K562 (cell line): ENCODE data around the gene UBE2O.

Experiments
- CAMTA2 ChIP-seq: fragments of 250-450 bp; sonication (Bioruptor Pico); conservative IDR thresholded peaks from 2 replicates; pipeline ENCODE4 v1.5.1; 2022
- EGR1 ChIP-seq: fragments of 450-650 bp; conservative IDR thresholded peaks from 2 replicates; pipeline ENCODE4 v1.6.1; 2017; ENCODE audit warnings: mild to moderate bottlenecking
- HDAC2 ChIP-seq: fragments of 450-650 bp; IDR thresholded peaks from 2 replicates; pipeline ENCODE4 v1.6.1; 2016; ENCODE audit warnings: mild to moderate bottlenecking
- NR2C2 ChIP-seq, 2 experiments: fragments of 200-800 bp in 1 of 2; sonication (Bioruptor generic) in 1 of 2; sonication (generic) in 1 of 2; formaldehyde crosslinking in 1 of 2; IDR thresholded peaks; 2 replicates each; pipeline versions ENCODE4 v1.6.1 to v1.8.0; 2016 to 2022; ENCODE audit warnings: mild to moderate bottlenecking in 1 of 2, missing compliant biosample characterization in 1 of 2, missing genetic modification characterization in 1 of 2, missing genetic modification reagents in 1 of 2
- NR3C1 ChIP-seq: sonication (generic); formaldehyde crosslinking; IDR thresholded peaks from 2 replicates; pipeline ENCODE4 v1.8.1; 2022; ENCODE audit warnings: missing genetic modification reagents
- POLR2A ChIP-seq: fragments of 450-650 bp; conservative IDR thresholded peaks from 2 replicates; pipeline ENCODE4 v1.6.1; 2016
- TF ChIP-seq, protein P1 (sequence below): sonication (generic); formaldehyde crosslinking; IDR thresholded peaks from 2 replicates; pipeline ENCODE4 v1.8.0; 2022; ENCODE audit warnings: mild to moderate bottlenecking, missing genetic modification reagents
- TF ChIP-seq, protein P2 (sequence below): sonication (generic); formaldehyde crosslinking; IDR thresholded peaks from 2 replicates; pipeline ENCODE4 v1.8.1; 2022; ENCODE audit warnings: missing genetic modification reagents
- TF ChIP-seq, protein P3 (sequence below), 3 experiments: IDR thresholded peaks in 2 of 3; conservative IDR thresholded peaks in 1 of 3; 2 replicates each; pipeline ENCODE4 v1.5.1; 2011 to 2012; ENCODE audit warnings: low read length in 3 of 3, mild to moderate bottlenecking in 3 of 3, control low read depth in 2 of 3, improper control_type of control experiment in 1 of 3, inconsistent platforms in 1 of 3, low read depth in 1 of 3, mixed read lengths in 1 of 3, moderate library complexity in 1 of 3; ENCODE audit not compliant: insufficient read depth in 2 of 3
- TF ChIP-seq, protein P4 (sequence below): fragments of 450-650 bp; IDR thresholded peaks from 2 replicates; pipeline ENCODE4 v1.6.1; 2016; ENCODE audit warnings: mild to moderate bottlenecking, moderate library complexity
- TF ChIP-seq, protein P5 (sequence below): sonication (generic); formaldehyde crosslinking; IDR thresholded peaks from 2 replicates; pipeline ENCODE4 v1.5.0; 2020; ENCODE audit warnings: missing genetic modification reagents

DNA sequence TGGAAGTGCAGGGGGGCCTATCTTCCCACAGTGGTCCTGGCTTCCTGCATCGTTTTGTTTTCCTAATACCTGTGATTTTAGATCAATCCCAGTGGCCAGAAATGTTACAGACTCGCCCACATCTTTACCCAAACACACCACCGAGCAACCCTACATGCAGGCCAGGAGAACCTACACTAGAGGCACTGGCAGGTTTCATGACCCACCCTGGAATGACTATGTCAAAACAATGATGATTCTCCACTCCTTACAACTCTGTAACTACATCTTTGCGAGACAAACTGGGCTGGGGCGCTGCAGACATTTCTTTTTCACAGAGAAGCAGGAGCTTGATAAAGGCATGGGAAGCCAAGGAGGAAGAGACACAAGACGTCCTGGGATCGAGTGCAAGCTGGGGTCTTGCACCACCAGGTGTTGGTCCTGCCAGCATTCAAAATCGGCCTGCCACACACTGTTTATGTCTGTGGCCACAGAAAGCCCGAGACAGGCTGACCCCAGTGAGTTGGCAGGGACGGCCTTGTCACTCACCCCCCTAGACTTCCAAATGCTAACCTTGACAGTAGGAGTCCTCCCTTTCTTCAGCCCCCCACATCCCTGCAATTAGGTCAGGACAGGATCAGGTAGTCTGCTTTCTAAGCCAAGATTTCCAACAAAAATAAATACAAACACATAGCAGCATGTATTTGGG, 32.5 kb downstream of the UBE2O start:
- TF ChIP-seq CAMTA2 (CRISPR knock-in tag) (no peak), NR2C2 (CRISPR knock-in tag; IDR thresholded peaks at IDR 0.05) (no peak), NR2C2 (tag; IDR thresholded peaks at IDR 0.05) (no peak), NR3C1 (CRISPR knock-in tag) (no peak), EGR1 (no peak), HDAC2 (no peak), POLR2A (no peak)
- TF ChIP-seq, protein P1, sequence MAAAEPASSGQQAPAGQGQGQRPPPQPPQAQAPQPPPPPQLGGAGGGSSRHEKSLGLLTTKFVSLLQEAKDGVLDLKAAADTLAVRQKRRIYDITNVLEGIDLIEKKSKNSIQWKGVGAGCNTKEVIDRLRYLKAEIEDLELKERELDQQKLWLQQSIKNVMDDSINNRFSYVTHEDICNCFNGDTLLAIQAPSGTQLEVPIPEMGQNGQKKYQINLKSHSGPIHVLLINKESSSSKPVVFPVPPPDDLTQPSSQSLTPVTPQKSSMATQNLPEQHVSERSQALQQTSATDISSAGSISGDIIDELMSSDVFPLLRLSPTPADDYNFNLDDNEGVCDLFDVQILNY (CRISPR knock-in tag) = no peak
- TF ChIP-seq, protein P2, sequence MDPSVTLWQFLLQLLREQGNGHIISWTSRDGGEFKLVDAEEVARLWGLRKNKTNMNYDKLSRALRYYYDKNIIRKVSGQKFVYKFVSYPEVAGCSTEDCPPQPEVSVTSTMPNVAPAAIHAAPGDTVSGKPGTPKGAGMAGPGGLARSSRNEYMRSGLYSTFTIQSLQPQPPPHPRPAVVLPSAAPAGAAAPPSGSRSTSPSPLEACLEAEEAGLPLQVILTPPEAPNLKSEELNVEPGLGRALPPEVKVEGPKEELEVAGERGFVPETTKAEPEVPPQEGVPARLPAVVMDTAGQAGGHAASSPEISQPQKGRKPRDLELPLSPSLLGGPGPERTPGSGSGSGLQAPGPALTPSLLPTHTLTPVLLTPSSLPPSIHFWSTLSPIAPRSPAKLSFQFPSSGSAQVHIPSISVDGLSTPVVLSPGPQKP (CRISPR knock-in tag) = no peak
- TF ChIP-seq, protein P3, sequence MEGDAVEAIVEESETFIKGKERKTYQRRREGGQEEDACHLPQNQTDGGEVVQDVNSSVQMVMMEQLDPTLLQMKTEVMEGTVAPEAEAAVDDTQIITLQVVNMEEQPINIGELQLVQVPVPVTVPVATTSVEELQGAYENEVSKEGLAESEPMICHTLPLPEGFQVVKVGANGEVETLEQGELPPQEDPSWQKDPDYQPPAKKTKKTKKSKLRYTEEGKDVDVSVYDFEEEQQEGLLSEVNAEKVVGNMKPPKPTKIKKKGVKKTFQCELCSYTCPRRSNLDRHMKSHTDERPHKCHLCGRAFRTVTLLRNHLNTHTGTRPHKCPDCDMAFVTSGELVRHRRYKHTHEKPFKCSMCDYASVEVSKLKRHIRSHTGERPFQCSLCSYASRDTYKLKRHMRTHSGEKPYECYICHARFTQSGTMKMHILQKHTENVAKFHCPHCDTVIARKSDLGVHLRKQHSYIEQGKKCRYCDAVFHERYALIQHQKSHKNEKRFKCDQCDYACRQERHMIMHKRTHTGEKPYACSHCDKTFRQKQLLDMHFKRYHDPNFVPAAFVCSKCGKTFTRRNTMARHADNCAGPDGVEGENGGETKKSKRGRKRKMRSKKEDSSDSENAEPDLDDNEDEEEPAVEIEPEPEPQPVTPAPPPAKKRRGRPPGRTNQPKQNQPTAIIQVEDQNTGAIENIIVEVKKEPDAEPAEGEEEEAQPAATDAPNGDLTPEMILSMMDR (IDR thresholded peaks at IDR 0.05 in 2 of 3, conservative IDR thresholded peaks at IDR 0.05 in 1 of 3; ENCODE audit: insufficient read depth in 2 of 3, low read depth in 1 of 3, low read length in 3 of 3) = no peak
- TF ChIP-seq, protein P4, sequence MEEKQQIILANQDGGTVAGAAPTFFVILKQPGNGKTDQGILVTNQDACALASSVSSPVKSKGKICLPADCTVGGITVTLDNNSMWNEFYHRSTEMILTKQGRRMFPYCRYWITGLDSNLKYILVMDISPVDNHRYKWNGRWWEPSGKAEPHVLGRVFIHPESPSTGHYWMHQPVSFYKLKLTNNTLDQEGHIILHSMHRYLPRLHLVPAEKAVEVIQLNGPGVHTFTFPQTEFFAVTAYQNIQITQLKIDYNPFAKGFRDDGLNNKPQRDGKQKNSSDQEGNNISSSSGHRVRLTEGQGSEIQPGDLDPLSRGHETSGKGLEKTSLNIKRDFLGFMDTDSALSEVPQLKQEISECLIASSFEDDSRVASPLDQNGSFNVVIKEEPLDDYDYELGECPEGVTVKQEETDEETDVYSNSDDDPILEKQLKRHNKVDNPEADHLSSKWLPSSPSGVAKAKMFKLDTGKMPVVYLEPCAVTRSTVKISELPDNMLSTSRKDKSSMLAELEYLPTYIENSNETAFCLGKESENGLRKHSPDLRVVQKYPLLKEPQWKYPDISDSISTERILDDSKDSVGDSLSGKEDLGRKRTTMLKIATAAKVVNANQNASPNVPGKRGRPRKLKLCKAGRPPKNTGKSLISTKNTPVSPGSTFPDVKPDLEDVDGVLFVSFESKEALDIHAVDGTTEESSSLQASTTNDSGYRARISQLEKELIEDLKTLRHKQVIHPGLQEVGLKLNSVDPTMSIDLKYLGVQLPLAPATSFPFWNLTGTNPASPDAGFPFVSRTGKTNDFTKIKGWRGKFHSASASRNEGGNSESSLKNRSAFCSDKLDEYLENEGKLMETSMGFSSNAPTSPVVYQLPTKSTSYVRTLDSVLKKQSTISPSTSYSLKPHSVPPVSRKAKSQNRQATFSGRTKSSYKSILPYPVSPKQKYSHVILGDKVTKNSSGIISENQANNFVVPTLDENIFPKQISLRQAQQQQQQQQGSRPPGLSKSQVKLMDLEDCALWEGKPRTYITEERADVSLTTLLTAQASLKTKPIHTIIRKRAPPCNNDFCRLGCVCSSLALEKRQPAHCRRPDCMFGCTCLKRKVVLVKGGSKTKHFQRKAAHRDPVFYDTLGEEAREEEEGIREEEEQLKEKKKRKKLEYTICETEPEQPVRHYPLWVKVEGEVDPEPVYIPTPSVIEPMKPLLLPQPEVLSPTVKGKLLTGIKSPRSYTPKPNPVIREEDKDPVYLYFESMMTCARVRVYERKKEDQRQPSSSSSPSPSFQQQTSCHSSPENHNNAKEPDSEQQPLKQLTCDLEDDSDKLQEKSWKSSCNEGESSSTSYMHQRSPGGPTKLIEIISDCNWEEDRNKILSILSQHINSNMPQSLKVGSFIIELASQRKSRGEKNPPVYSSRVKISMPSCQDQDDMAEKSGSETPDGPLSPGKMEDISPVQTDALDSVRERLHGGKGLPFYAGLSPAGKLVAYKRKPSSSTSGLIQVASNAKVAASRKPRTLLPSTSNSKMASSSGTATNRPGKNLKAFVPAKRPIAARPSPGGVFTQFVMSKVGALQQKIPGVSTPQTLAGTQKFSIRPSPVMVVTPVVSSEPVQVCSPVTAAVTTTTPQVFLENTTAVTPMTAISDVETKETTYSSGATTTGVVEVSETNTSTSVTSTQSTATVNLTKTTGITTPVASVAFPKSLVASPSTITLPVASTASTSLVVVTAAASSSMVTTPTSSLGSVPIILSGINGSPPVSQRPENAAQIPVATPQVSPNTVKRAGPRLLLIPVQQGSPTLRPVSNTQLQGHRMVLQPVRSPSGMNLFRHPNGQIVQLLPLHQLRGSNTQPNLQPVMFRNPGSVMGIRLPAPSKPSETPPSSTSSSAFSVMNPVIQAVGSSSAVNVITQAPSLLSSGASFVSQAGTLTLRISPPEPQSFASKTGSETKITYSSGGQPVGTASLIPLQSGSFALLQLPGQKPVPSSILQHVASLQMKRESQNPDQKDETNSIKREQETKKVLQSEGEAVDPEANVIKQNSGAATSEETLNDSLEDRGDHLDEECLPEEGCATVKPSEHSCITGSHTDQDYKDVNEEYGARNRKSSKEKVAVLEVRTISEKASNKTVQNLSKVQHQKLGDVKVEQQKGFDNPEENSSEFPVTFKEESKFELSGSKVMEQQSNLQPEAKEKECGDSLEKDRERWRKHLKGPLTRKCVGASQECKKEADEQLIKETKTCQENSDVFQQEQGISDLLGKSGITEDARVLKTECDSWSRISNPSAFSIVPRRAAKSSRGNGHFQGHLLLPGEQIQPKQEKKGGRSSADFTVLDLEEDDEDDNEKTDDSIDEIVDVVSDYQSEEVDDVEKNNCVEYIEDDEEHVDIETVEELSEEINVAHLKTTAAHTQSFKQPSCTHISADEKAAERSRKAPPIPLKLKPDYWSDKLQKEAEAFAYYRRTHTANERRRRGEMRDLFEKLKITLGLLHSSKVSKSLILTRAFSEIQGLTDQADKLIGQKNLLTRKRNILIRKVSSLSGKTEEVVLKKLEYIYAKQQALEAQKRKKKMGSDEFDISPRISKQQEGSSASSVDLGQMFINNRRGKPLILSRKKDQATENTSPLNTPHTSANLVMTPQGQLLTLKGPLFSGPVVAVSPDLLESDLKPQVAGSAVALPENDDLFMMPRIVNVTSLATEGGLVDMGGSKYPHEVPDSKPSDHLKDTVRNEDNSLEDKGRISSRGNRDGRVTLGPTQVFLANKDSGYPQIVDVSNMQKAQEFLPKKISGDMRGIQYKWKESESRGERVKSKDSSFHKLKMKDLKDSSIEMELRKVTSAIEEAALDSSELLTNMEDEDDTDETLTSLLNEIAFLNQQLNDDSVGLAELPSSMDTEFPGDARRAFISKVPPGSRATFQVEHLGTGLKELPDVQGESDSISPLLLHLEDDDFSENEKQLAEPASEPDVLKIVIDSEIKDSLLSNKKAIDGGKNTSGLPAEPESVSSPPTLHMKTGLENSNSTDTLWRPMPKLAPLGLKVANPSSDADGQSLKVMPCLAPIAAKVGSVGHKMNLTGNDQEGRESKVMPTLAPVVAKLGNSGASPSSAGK = no peak
- TF ChIP-seq, protein P5, sequence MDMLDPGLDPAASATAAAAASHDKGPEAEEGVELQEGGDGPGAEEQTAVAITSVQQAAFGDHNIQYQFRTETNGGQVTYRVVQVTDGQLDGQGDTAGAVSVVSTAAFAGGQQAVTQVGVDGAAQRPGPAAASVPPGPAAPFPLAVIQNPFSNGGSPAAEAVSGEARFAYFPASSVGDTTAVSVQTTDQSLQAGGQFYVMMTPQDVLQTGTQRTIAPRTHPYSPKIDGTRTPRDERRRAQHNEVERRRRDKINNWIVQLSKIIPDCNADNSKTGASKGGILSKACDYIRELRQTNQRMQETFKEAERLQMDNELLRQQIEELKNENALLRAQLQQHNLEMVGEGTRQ = no peak
